Upper lobe of right lung (tissue), 1 donor: ENCODE results near the gene UBR1. TPM values are rescaled to one million over a fixed set of nuclear protein-coding genes. Genes with fewer than 3 reads are reported as not detected.

Source experiments
- ATAC-seq: fragments of 200-7000 bp; cut with Tn5 transposase; one replicate; pipeline ENCODE4 v1.9.1; 2020; ENCODE audit warnings: mild to moderate bottlenecking, moderate library complexity
- DNase-seq: peaks from one replicate; pipeline ENCODE4 v3.0.0-alpha.2; 2020
- H3K27ac ChIP-seq: fragments of 200-600 bp; one replicate; pipeline ENCODE4 v1.8.0; 2022
- H3K27me3 ChIP-seq: fragments of 200-600 bp; one replicate; pipeline ENCODE4 v1.8.0; 2022; ENCODE audit warnings: mild to moderate bottlenecking
- H3K36me3 ChIP-seq: fragments of 200-600 bp; one replicate; pipeline ENCODE4 v1.8.0; 2022
- H3K4me1 ChIP-seq: fragments of 200-600 bp; one replicate; pipeline ENCODE4 v1.8.0; 2022
- H3K4me3 ChIP-seq: fragments of 200-600 bp; one replicate; pipeline ENCODE4 v1.8.0; 2022; ENCODE audit warnings: mild to moderate bottlenecking
- H3K9me3 ChIP-seq: fragments of 200-600 bp; one replicate; pipeline ENCODE4 v1.8.0; 2022
- intact Hi-C: fragments of 100-400 bp; cut with DNase I; formaldehyde crosslinking; loops from one replicate; pipeline ENCODE4 v1.11.0; 2022
- total RNA-seq: library from RNA; stranded (reverse); fragmentation: NEBNext Ultra II Directional; extraction: Animal tissue kit (Norgen Biotek cat#: 25700); gene quantifications from one replicate; pipeline ENCODE4 v1.2.1, GENCODE V29; 2021
- TF ChIP-seq, protein P1 (sequence below): fragments of 200-600 bp; IDR thresholded peaks from one replicate; pipeline ENCODE4 v1.8.0; 2022; ENCODE audit warnings: antibody characterized with exemption
- donor health status: DM: no; HTN: yes; CAD: no; lungs with severe emphysema.

UBR1 gene
- total RNA-seq, 1 donor from 2014 or later: 37.9 TPM

DNA sequence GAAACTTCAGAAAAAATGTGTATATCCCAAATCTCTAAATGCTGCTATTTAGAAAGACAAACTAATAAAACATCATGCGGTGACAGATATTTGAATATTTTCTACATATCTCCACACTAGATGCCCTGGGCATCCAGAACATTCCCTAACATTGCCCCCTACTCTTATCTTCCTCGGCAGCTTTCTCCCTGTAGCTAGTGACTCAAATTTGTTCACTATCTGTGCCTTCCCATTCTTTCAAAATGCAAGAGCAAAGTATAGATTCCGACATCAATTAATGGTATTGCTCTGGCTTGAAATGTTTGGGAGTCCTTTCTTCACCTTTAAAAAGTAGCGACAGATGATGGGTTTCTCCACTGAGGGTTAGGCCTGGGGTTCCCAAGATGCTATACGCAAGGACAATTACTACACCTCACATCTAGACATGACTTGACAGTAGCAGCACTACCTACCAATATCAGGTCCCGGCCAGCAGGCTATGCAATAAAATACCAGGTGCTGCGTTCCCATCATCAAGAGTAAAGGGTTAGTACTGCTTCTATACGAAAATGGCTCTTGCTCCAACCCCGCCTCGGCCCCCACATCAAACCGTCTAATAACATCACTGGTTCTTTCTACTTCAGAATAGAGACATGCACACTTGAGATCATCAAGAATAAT is 631 bp downstream of the UBR1 start:
- TF ChIP-seq, protein P1, sequence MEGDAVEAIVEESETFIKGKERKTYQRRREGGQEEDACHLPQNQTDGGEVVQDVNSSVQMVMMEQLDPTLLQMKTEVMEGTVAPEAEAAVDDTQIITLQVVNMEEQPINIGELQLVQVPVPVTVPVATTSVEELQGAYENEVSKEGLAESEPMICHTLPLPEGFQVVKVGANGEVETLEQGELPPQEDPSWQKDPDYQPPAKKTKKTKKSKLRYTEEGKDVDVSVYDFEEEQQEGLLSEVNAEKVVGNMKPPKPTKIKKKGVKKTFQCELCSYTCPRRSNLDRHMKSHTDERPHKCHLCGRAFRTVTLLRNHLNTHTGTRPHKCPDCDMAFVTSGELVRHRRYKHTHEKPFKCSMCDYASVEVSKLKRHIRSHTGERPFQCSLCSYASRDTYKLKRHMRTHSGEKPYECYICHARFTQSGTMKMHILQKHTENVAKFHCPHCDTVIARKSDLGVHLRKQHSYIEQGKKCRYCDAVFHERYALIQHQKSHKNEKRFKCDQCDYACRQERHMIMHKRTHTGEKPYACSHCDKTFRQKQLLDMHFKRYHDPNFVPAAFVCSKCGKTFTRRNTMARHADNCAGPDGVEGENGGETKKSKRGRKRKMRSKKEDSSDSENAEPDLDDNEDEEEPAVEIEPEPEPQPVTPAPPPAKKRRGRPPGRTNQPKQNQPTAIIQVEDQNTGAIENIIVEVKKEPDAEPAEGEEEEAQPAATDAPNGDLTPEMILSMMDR: no peak
- Histone ChIP-seq H3K36me3 (peaks cover 12% of the 10 kb centered on the region), H3K4me1 (peaks cover 22% of the 10 kb centered on the region), H3K9me3 (no peaks in the 10 kb centered on the region), H3K27ac (peak overlapping the region; percentile 93), H3K27me3 (no peaks in the 10 kb centered on the region), H3K4me3 (peak overlapping the region; percentile 90)
- peak; percentile 34 for ATAC-seq
- DNase-seq: no peak
- intact Hi-C loops: no loop called here

- ATAC-seq (no peak), DNase-seq (no peak)
- intact Hi-C loops: no loop called here
- peak overlapping the region; percentile 90 for H3K4me3 ChIP-seq
- H3K27ac ChIP-seq: peak overlapping the region; percentile 93
- H3K4me1 ChIP-seq: peaks cover 22% of the 10 kb centered on the region
- TF ChIP-seq, protein P1: no peak
- H3K27me3 ChIP-seq: no peaks in the 10 kb centered on the region
- H3K9me3 ChIP-seq: no peaks in the 10 kb centered on the region
- peaks cover 16% of the 10 kb centered on the region for H3K36me3 ChIP-seq
These were observed 1.4 kb downstream of the UBR1 start for GRCh38 chr15:43104426-43104825.

DNA sequence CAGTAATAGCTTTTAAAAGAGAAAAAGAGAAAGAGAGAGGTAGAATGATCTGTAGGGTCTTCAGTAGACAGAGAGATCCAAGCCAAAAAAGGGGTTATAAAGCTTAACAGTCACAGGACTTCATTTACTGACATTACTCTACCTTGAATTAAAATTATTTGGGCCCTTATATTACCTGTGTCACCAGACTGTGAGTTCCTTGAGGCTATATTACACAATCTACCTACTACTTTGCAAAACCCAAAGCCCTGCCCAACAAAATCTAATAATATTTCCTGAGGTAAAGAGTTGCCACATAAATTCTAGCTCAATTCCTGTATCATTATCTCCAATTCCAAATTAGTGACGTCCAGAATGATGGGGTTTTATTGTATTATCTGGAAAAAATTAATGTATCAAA is 1.9 kb downstream of the UBR1 start:
- Histone ChIP-seq H3K27ac (peak overlapping the region; percentile 93), H3K4me3 (peak overlapping the region; percentile 90), H3K27me3 (no peaks in the 10 kb centered on the region), H3K36me3 (peaks cover 16% of the 10 kb centered on the region), H3K9me3 (no peaks in the 10 kb centered on the region), H3K4me1 (peaks cover 22% of the 10 kb centered on the region)
- ATAC-seq (no peak), DNase-seq (no peak)
- TF ChIP-seq, protein P1: no peak
- intact Hi-C loops: no loop called here

DNA sequence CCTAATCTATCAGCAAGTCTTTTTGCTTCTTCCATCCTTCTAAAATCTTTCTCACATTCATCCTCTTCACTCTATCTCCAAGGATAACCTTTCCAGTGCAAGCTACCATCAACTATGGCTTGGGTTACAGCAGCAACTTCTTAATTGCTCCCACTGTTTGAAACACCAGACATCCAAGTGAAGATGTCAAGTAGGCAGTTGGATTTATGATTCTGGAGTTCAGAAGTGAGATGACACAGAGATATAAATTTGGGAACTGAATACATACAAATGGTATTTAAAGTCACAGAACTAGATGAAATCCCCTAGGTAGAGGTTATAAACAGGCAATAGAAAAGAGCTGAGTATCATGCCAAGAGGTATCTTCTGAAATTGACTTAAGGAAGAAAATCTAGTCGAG is 3.7 kb downstream of the UBR1 start:
- Histone ChIP-seq H3K4me3 (no peak overlapping the region), H3K36me3 (peaks cover 16% of the 10 kb centered on the region), H3K27ac (no peak overlapping the region), H3K9me3 (no peaks in the 10 kb centered on the region), H3K4me1 (peaks cover 19% of the 10 kb centered on the region), H3K27me3 (no peaks in the 10 kb centered on the region)
- DNase-seq: no peak
- ATAC-seq: no peak
- intact Hi-C loops: no loop called here
- TF ChIP-seq, protein P1: no peak

GRCh38 chr15:43100971-43101370 is 4.9 kb downstream of the UBR1 start:
- TF ChIP-seq, protein P1: no peak
- no peak overlapping the region for H3K27ac ChIP-seq
- H3K27me3 ChIP-seq: no peaks in the 10 kb centered on the region
- no peak overlapping the region for H3K4me3 ChIP-seq
- H3K36me3 ChIP-seq: peaks cover 16% of the 10 kb centered on the region
- ATAC-seq: no peak
- H3K9me3 ChIP-seq: no peaks in the 10 kb centered on the region
- intact Hi-C loops: no loop called here
- H3K4me1 ChIP-seq: peaks cover 19% of the 10 kb centered on the region
- DNase-seq: no peak
